SK-N-MC (cell line): ENCODE results near the gene NEDD9.

ENCODE experiments used
- DNase-seq: peaks from one replicate; pipeline ENCODE4 v3.0.0-alpha.2; 2011; ENCODE audit warnings: low read depth, low spot score
- H3K27ac ChIP-seq: fragments of 200-600 bp; sonication (generic); 2 replicates; pipeline ENCODE4 v1.5.1; 2016; ENCODE audit warnings: mixed run types
- H3K36me3 ChIP-seq: fragments of 200-600 bp; sonication (generic); 2 replicates; pipeline ENCODE4 v1.6.1; 2017; ENCODE audit warnings: antibody characterized with exemption, low read length, mixed read lengths; ENCODE audit not compliant: insufficient read depth
- H3K4me3 ChIP-seq: fragments of 200-600 bp; sonication (generic); 2 replicates; pipeline ENCODE4 v1.5.1; 2016
- H3K9ac ChIP-seq: fragments of 200-600 bp; sonication (generic); 2 replicates; pipeline ENCODE4 v1.8.0; 2017; ENCODE audit warnings: mixed run types, mixed read lengths; ENCODE audit not compliant: insufficient read length
- H3K9me3 ChIP-seq: fragments of 200-600 bp; sonication (generic); 2 replicates; pipeline ENCODE4 v1.6.1; 2017; ENCODE audit warnings: low read depth, mild to moderate bottlenecking, antibody characterized with exemption, low read length, moderate library complexity, mixed read lengths
- EZH2 ChIP-seq: fragments of 200-600 bp; sonication (generic); IDR thresholded peaks from one replicate; pipeline ENCODE4 v1.6.1; 2017; ENCODE audit warnings: antibody characterized with exemption
- FOXP2 ChIP-seq: optimal IDR thresholded peaks from 2 replicates; pipeline ENCODE3; 2011; ENCODE audit warnings: mild to moderate bottlenecking, moderate library complexity; ENCODE audit not compliant: insufficient read depth; ENCODE audit errors: extremely low read length, control extremely low read depth
- POLR2AphosphoS5 ChIP-seq: IDR thresholded peaks from 2 replicates; pipeline ENCODE4 v1.6.1; 2012; ENCODE audit warnings: mild to moderate bottlenecking, low read depth, low read length, borderline replicate concordance

The NEDD9 gene

GRCh38 chr6:11233673-11234573 lies 1.5 kb upstream of the NEDD9 start:
- DNase-seq, result no peak
- no peak for TF ChIP-seq FOXP2
- TF ChIP-seq EZH2, result no peak
- TF ChIP-seq POLR2AphosphoS5, result no peak
- Histone ChIP-seq H3K36me3 (no peaks in the 10 kb centered on the region), H3K27ac (no peak overlapping the region), H3K9me3 (no peaks in the 10 kb centered on the region), H3K4me3 (no peak overlapping the region), H3K9ac (no peak overlapping the region)

- no peaks in the 10 kb centered on the region for H3K9me3 ChIP-seq
- peak overlapping the region; percentile 48; the same call in 1 of the 2 replicates for H3K27ac ChIP-seq
- no peaks in the 10 kb centered on the region for H3K36me3 ChIP-seq
- DNase-seq, result no peak
- peak overlapping the region; percentile 90 for H3K4me3 ChIP-seq
- H3K9ac ChIP-seq, result peak overlapping the region; percentile 78
- TF ChIP-seq FOXP2 (no peak), POLR2AphosphoS5 (peak; percentile 33; the same call in 1 of the 2 replicates), EZH2 (no peak)
These were observed 530 bp upstream of the NEDD9 start for GRCh38 chr6:11232770-11233626.

GRCh38 chr6:11231564-11232192 lies 790 bp downstream of the NEDD9 start:
- Histone ChIP-seq H3K27ac (no peak overlapping the region), H3K4me3 (peak overlapping the region; percentile 90), H3K9me3 (no peaks in the 10 kb centered on the region), H3K9ac (no peak overlapping the region), H3K36me3 (no peaks in the 10 kb centered on the region)
- TF ChIP-seq EZH2 (no peak), FOXP2 (no peak), POLR2AphosphoS5 (no peak)
- DNase-seq, result no peak

- TF ChIP-seq FOXP2 (no peak), EZH2 (no peak), POLR2AphosphoS5 (no peak)
- no peak for DNase-seq
- Histone ChIP-seq H3K9ac (no peak overlapping the region), H3K36me3 (no peaks in the 10 kb centered on the region), H3K4me3 (no peak overlapping the region), H3K27ac (no peak overlapping the region), H3K9me3 (no peaks in the 10 kb centered on the region)
These were observed 1.4 kb downstream of the NEDD9 start for GRCh38 chr6:11231108-11231463.

GRCh38 chr6:11230158-11231107 lies 2.0 kb downstream of the NEDD9 start:
- Histone ChIP-seq H3K9ac (no peak overlapping the region), H3K9me3 (no peaks in the 10 kb centered on the region), H3K4me3 (no peak overlapping the region), H3K27ac (no peak overlapping the region), H3K36me3 (no peaks in the 10 kb centered on the region)
- DNase-seq, result no peak
- no peak for TF ChIP-seq EZH2
- TF ChIP-seq POLR2AphosphoS5, result no peak

- Histone ChIP-seq H3K27ac (no peak overlapping the region), H3K9me3 (no peaks in the 10 kb centered on the region), H3K36me3 (no peaks in the 10 kb centered on the region), H3K4me3 (no peak overlapping the region), H3K9ac (no peak overlapping the region)
- no peak for TF ChIP-seq EZH2
- DNase-seq, result no peak
These were observed 2.8 kb downstream of the NEDD9 start for GRCh38 chr6:11229655-11230046.

- Histone ChIP-seq H3K27ac (no peak overlapping the region), H3K36me3 (no peaks in the 10 kb centered on the region), H3K9ac (no peak overlapping the region), H3K4me3 (no peak overlapping the region), H3K9me3 (no peaks in the 10 kb centered on the region)
- TF ChIP-seq FOXP2 (no peak), EZH2 (no peak), POLR2AphosphoS5 (no peak)
- no peak for DNase-seq
These were observed 3.4 kb downstream of the NEDD9 start for GRCh38 chr6:11228935-11229654.
